OCI-LY7 (cell line): ENCODE data around the gene HOMER3. TPM values are rescaled to one million over a fixed set of nuclear protein-coding genes. Genes with fewer than 3 reads are reported as not detected.

Experiments
- BruUV-seq: library from RNA; stranded (reverse); fragments of 400-500 nt; replicated peaks from 2 replicates; lab custom pipeline; 2021; lab: Mats Ljungman, UMichigan
- CTCF ChIA-PET: fragments of 300-600 bp; sonication (Branson Sonifier 250); formaldehyde crosslinking; loops from one replicate; lab custom pipeline; 2022; ENCODE audit warnings: antibody characterized with exemption; ENCODE audit not compliant: unreplicated experiment; lab: Charles Lee
- POLR2A ChIA-PET: fragments of 300-600 bp; sonication (Branson Sonifier 250); formaldehyde crosslinking; loops from one replicate; lab custom pipeline; 2022; ENCODE audit warnings: antibody characterized with exemption; lab: Charles Lee
- DNase-seq: peaks from one replicate; pipeline ENCODE4 v3.0.0-alpha.2; 2015; ENCODE audit warnings: low spot score
- H2AFZ ChIP-seq: fragments of 200-600 bp; sonication (generic), shearing (Covaris generic); 2 replicates; pipeline ENCODE4 v1.6.1; 2014; ENCODE audit warnings: mild to moderate bottlenecking, antibody characterized with exemption, low read length, moderate library complexity
- H3K27ac ChIP-seq: fragments of 200-600 bp; sonication (generic); 2 replicates; pipeline ENCODE4 v1.5.1; 2014; ENCODE audit warnings: mixed run types, low read depth, mild to moderate bottlenecking, moderate library complexity, low read length, inconsistent platforms; ENCODE audit not compliant: poor library complexity, severe bottlenecking
- H3K36me3 ChIP-seq: fragments of 200-600 bp; sonication (generic); 2 replicates; pipeline ENCODE4 v1.6.1; 2014; ENCODE audit warnings: mild to moderate bottlenecking, antibody characterized with exemption, low read length, moderate library complexity, mixed read lengths; ENCODE audit not compliant: insufficient read depth
- H3K4me1 ChIP-seq: fragments of 200-600 bp; sonication (generic); 2 replicates; pipeline ENCODE4 v1.5.1; 2014; ENCODE audit warnings: mild to moderate bottlenecking, low read length; ENCODE audit not compliant: insufficient read depth, poor library complexity, severe bottlenecking
- H3K4me2 ChIP-seq: fragments of 200-600 bp; sonication (generic); 2 replicates; pipeline ENCODE4 v1.6.1; 2014; ENCODE audit warnings: mild to moderate bottlenecking, low read length
- H3K4me3 ChIP-seq: fragments of 200-600 bp; sonication (generic); 2 replicates; pipeline ENCODE4 v1.5.1; 2014; ENCODE audit warnings: mild to moderate bottlenecking, low read depth, low read length; ENCODE audit not compliant: poor library complexity, severe bottlenecking
- H3K79me2 ChIP-seq: fragments of 200-600 bp; sonication (generic); 2 replicates; pipeline ENCODE4 v1.6.1; 2016; ENCODE audit warnings: low read depth, mild to moderate bottlenecking, low read length, moderate library complexity, mixed read lengths; ENCODE audit not compliant: insufficient read depth
- H3K9me2 ChIP-seq: fragments of 200-600 bp; sonication (generic); 2 replicates; pipeline ENCODE4 v1.6.1; 2016; ENCODE audit warnings: mild to moderate bottlenecking, low read length, mixed read lengths; ENCODE audit not compliant: insufficient read depth
- H3K9me3 ChIP-seq: fragments of 200-600 bp; sonication (generic); 2 replicates; pipeline ENCODE4 v1.6.1; 2014; ENCODE audit warnings: mild to moderate bottlenecking, mixed run types, low read length, mixed read lengths
- H4K20me1 ChIP-seq: fragments of 200-600 bp; sonication (generic); 2 replicates; pipeline ENCODE4 v1.6.1; 2014; ENCODE audit warnings: mild to moderate bottlenecking, antibody characterized with exemption, low read length, moderate library complexity, mixed read lengths; ENCODE audit not compliant: insufficient read depth
- CTCF ChIP-seq: fragments of 200-600 bp; sonication (generic); conservative IDR thresholded peaks from 2 replicates; pipeline ENCODE4 v1.5.1; 2014; ENCODE audit warnings: mild to moderate bottlenecking, antibody characterized with exemption, low read length, moderate library complexity, mixed read lengths
- EZH2phosphoT487 ChIP-seq: fragments of 200-600 bp; sonication (generic); IDR thresholded peaks from 2 replicates; pipeline ENCODE4 v1.6.1; 2018; ENCODE audit warnings: low read depth, borderline replicate concordance, mild to moderate bottlenecking, mixed run types, antibody characterized with exemption, low read length, moderate library complexity, mixed read lengths
- intact Hi-C: fragments of 100-400 bp; cut with micrococcal nuclease; formaldehyde crosslinking; loops from one replicate; pipeline ENCODE4 v1.10.0; 2022; ENCODE audit not compliant: unreplicated experiment
- total RNA-seq, 2 experiments: library from RNA; depleted of rRNA in 1 of 2; stranded (reverse); fragments of >200 nt in 1 of 2; shearing (Covaris generic) in 1 of 2; gene quantifications; 2 replicates each; pipeline ENCODE4 v1.2.3, GENCODE V29; 2014 to 2022

The HOMER3 gene
- total RNA-seq, 2 experiments from 2014 or later = 15.5 to 16.1 TPM

- intact Hi-C loops = no loop called here
- Histone ChIP-seq H3K36me3 (peaks cover 58% of the 10 kb centered on the region), H3K4me3 (no peak overlapping the region), H3K4me1 (peaks cover 12% of the 10 kb centered on the region), H4K20me1 (peaks cover 5% of the 10 kb centered on the region; the same call in 1 of the 2 replicates), H2AFZ (no peak overlapping the region), H3K27ac (no peak overlapping the region), H3K4me2 (no peak overlapping the region), H3K9me3 (no peaks in the 10 kb centered on the region), H3K9me2 (no peaks in the 10 kb centered on the region), H3K79me2 (peaks cover 34% of the 10 kb centered on the region)
- no TSS peak for BruUV-seq
- no peak for DNase-seq
- POLR2A ChIA-PET = no interaction called here
- TF ChIP-seq EZH2phosphoT487 (no peak), CTCF (no peak)
- CTCF ChIA-PET = no interaction called here
Observed at GRCh38 chr19:18922228-18922985, 18.6 kb downstream of the HOMER3 start.

- ChIA-PET POLR2A (interaction anchor here (0.6 kb wide), 1 partner anchor 269 kb away, joined by 4 read pairs; no protein-coding TSS in a partner anchor), CTCF (no interaction called here)
- no peak overlapping the region for H3K4me3 ChIP-seq
- TF ChIP-seq CTCF = no peak
- TF ChIP-seq EZH2phosphoT487 = no peak
- DNase-seq = no peak
- no peak overlapping the region for H3K27ac ChIP-seq
- no peaks in the 10 kb centered on the region for H3K9me2 ChIP-seq
- intact Hi-C loops = no loop called here
- H4K20me1 ChIP-seq = peaks cover 5% of the 10 kb centered on the region; the same call in 1 of the 2 replicates
- H3K4me2 ChIP-seq = no peak overlapping the region
- H3K79me2 ChIP-seq = peaks cover 42% of the 10 kb centered on the region
- H3K9me3 ChIP-seq = no peaks in the 10 kb centered on the region
- BruUV-seq = no TSS peak
- no peak overlapping the region for H2AFZ ChIP-seq
- peaks cover 54% of the 10 kb centered on the region for H3K36me3 ChIP-seq
- peaks cover 14% of the 10 kb centered on the region for H3K4me1 ChIP-seq
Observed at GRCh38 chr19:18921593-18921992, 19.4 kb downstream of the HOMER3 start.

- no peaks in the 10 kb centered on the region for H3K9me2 ChIP-seq
- H2AFZ ChIP-seq = no peak overlapping the region
- peak overlapping the region; percentile 96 for H3K4me3 ChIP-seq
- no peak overlapping the region for H3K27ac ChIP-seq
- peaks cover 5% of the 10 kb centered on the region; the same call in 1 of the 2 replicates for H4K20me1 ChIP-seq
- H3K4me1 ChIP-seq = peaks cover 14% of the 10 kb centered on the region
- POLR2A ChIA-PET = no interaction called here
- CTCF ChIA-PET = no interaction called here
- peaks cover 48% of the 10 kb centered on the region for H3K79me2 ChIP-seq
- H3K36me3 ChIP-seq = peaks cover 53% of the 10 kb centered on the region
- peak overlapping the region; percentile 94 for H3K4me2 ChIP-seq
- no peaks in the 10 kb centered on the region for H3K9me3 ChIP-seq
- TF ChIP-seq EZH2phosphoT487 (no peak), CTCF (no peak)
- intact Hi-C loops = no loop called here
- BruUV-seq = no TSS peak
- no peak for DNase-seq
Observed at GRCh38 chr19:18920400-18920799, 20.6 kb downstream of the HOMER3 start.
